Measurements from ENCODE around the gene RSRC1. TPM values are rescaled to one million over a fixed set of nuclear protein-coding genes. Genes with fewer than 3 reads are reported as not detected.

The RSRC1 gene
- total RNA-seq, 1 donor from 2014 or later, result 39.9 TPM

- Mint-ChIP-seq H3K27ac (no peak overlapping the region), H3K27me3 (no peaks in the 10 kb centered on the region), H3K36me3 (ENCODE audit: low read depth) (peaks cover 60% of the 10 kb centered on the region), H3K4me3 (no peak overlapping the region), H3K4me1 (peaks cover 9% of the 10 kb centered on the region), H3K9me3 (peaks cover 13% of the 10 kb centered on the region)
- ChIA-PET CTCF (no interaction called here), POLR2A (no interaction called here)
- TF ChIP-seq CTCF (IDR thresholded peaks at IDR 0.05), result no peak
- DNase-seq, result no peak
- ATAC-seq (ENCODE audit: low read depth), result no peak
- intact Hi-C loops (cut with micrococcal nuclease), result no loop called here
Measured at GRCh38 chr3:158248261-158248660, 138.4 kb downstream of the RSRC1 start.

- H3K27ac Mint-ChIP-seq, result no peak overlapping the region
- peaks cover 14% of the 10 kb centered on the region for H3K9me3 Mint-ChIP-seq
- H3K27me3 Mint-ChIP-seq, result no peaks in the 10 kb centered on the region
- ChIA-PET CTCF (no interaction called here), POLR2A (no interaction called here)
- H3K4me1 Mint-ChIP-seq, result peaks cover 9% of the 10 kb centered on the region
- H3K36me3 Mint-ChIP-seq (ENCODE audit: low read depth), result peaks cover 61% of the 10 kb centered on the region
- no peak for TF ChIP-seq CTCF (IDR thresholded peaks at IDR 0.05)
- intact Hi-C loops (cut with micrococcal nuclease), result no loop called here
- H3K4me3 Mint-ChIP-seq, result no peak overlapping the region
- DNase-seq (no peak), ATAC-seq (ENCODE audit: low read depth) (no peak)
Measured at GRCh38 chr3:158249183-158249582, 139.3 kb downstream of the RSRC1 start.

GRCh38 chr3:158258619-158259018, 148.7 kb downstream of the RSRC1 start:
- POLR2A ChIA-PET, result no interaction called here
- no peaks in the 10 kb centered on the region for H3K4me1 Mint-ChIP-seq
- no peak overlapping the region for H3K27ac Mint-ChIP-seq
- CTCF ChIA-PET, result no interaction called here
- peaks cover 17% of the 10 kb centered on the region for H3K9me3 Mint-ChIP-seq
- ATAC-seq (ENCODE audit: low read depth) (no peak), DNase-seq (no peak)
- TF ChIP-seq CTCF (IDR thresholded peaks at IDR 0.05), result no peak
- no peak overlapping the region for H3K4me3 Mint-ChIP-seq
- intact Hi-C loops (cut with micrococcal nuclease), result no loop called here
- peaks cover 71% of the 10 kb centered on the region for H3K36me3 Mint-ChIP-seq (ENCODE audit: low read depth)
- no peaks in the 10 kb centered on the region for H3K27me3 Mint-ChIP-seq

DNA sequence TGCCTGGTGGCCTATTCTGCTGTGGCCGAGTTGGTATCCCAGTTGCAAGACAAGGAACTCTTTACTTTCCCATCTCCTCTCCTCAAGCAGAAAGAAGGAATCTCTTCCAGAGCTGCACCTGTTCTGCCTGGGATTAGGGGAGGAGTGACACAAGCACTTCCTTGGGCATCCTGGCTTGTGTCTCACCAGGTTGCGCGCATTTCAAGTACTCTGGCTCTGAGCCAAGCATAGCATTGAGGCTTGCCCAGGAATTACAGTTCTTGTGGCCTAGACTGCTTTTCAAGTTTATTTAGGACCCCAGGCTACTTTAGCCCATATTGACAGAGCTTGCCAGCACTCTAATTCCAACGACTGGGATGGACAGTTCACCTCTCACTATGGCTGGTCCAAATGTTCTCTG, 150.5 kb downstream of the RSRC1 start:
- Mint-ChIP-seq H3K36me3 (ENCODE audit: low read depth) (peaks cover 68% of the 10 kb centered on the region), H3K27ac (no peak overlapping the region), H3K4me3 (no peak overlapping the region), H3K9me3 (peaks cover 18% of the 10 kb centered on the region), H3K4me1 (no peaks in the 10 kb centered on the region), H3K27me3 (no peaks in the 10 kb centered on the region)
- no peak for TF ChIP-seq CTCF (IDR thresholded peaks at IDR 0.05)
- intact Hi-C loops (cut with micrococcal nuclease), result no loop called here
- CTCF ChIA-PET, result no interaction called here
- ATAC-seq (ENCODE audit: low read depth) (no peak), DNase-seq (no peak)
- POLR2A ChIA-PET, result no interaction called here

- Mint-ChIP-seq H3K36me3 (ENCODE audit: low read depth) (peaks cover 68% of the 10 kb centered on the region), H3K27ac (no peak overlapping the region), H3K4me1 (no peaks in the 10 kb centered on the region), H3K27me3 (no peaks in the 10 kb centered on the region), H3K9me3 (peaks cover 18% of the 10 kb centered on the region), H3K4me3 (no peak overlapping the region)
- TF ChIP-seq CTCF (IDR thresholded peaks at IDR 0.05), result no peak
- no peak for DNase-seq
- ChIA-PET CTCF (no interaction called here), POLR2A (no interaction called here)
- no peak for ATAC-seq (ENCODE audit: low read depth)
- intact Hi-C loops (cut with micrococcal nuclease), result no loop called here
Measured at GRCh38 chr3:158261371-158261991, 151.6 kb downstream of the RSRC1 start.

All from activated B cell treated with CpG ODN at 0.5 μM for 24 hours (primary cell).